K562 (cell line): ENCODE data around the gene TSKS. TPM values are rescaled to one million over a fixed set of nuclear protein-coding genes. Genes with fewer than 3 reads are reported as not detected.
A peak's percentile ranks its signal among the peaks of the same experiment; 100 is the strongest.

Experiments used
- ATAC-seq: fragments of 200-7000 bp; cut with Tn5 transposase; 3 replicates; pipeline ENCODE4 v1.9.1; 2020; ENCODE audit warnings: moderate library complexity
- BruUV-seq: library from RNA; stranded (reverse); fragments of 400-500 nt; replicated peaks from 2 replicates; lab custom pipeline; 2021; lab: Mats Ljungman, UMichigan
- CTCF ChIA-PET: fragments of 300-600 bp; formaldehyde crosslinking; extraction: SDS; loops from one replicate; lab custom pipeline; 2021; ENCODE audit warnings: low intra/inter-chr PET ratio; lab: Yijun Ruan, JAX
- POLR2A ChIA-PET: fragments of 300-600, 350-650 bp; sonication (Branson Sonifier 250); formaldehyde crosslinking; extraction: SDS; loops from one replicate; lab custom pipeline; 2021; ENCODE audit warnings: antibody characterized with exemption, inconsistent platforms; lab: Yijun Ruan, JAX
- DNase-seq, 4 experiments: peaks; one replicate each; pipeline versions ENCODE4 v3.0.0 to v3.0.0-alpha.2; 2011 to 2018; ENCODE audit warnings: low spot score in 3 of 4, mixed read lengths in 3 of 4; ENCODE audit errors: extremely low read depth in 1 of 4
- FAIRE-seq: peaks from 2 replicates; lab custom pipeline; 2011; peaks lifted over from hg19 to GRCh38; lab: Jason Lieb, UNC
- H2AFZ ChIP-seq: 2 replicates; pipeline ENCODE4 v1.6.0; 2011; ENCODE audit warnings: low read depth, low read length, control low read depth, inconsistent platforms
- H3K27ac ChIP-seq: fragments of 200-600 bp; 3 replicates; pipeline ENCODE4 v1.8.0; 2011; ENCODE audit warnings: low read depth, mild to moderate bottlenecking, control low read depth, inconsistent platforms, low read length, moderate library complexity, mixed read lengths; ENCODE audit errors: extremely low read depth
- H3K27me3 ChIP-seq, 2 experiments: fragments of 300-600 bp in 1 of 2; 2 replicates in 1 of 2; 3 replicates in 1 of 2; pipeline versions ENCODE4 v1.6.0 to v1.8.0; 2011; ENCODE audit warnings: inconsistent platforms in 2 of 2, low read length in 2 of 2, mild to moderate bottlenecking in 1 of 2, mixed read lengths in 1 of 2, moderate library complexity in 1 of 2; ENCODE audit not compliant: control insufficient read depth in 2 of 2, insufficient read depth in 2 of 2
- H3K36me3 ChIP-seq: fragments of 300-600 bp; 3 replicates; pipeline ENCODE4 v1.8.0; 2011; ENCODE audit warnings: mild to moderate bottlenecking, low read length, inconsistent platforms; ENCODE audit not compliant: control insufficient read depth, insufficient read depth
- H3K4me1 ChIP-seq, 2 experiments: fragments of 200-600 bp in 1 of 2; replicated peaks in 1 of 2; 2 replicates in 1 of 2; 3 replicates in 1 of 2; pipeline versions ENCODE4 v1.5.1 to v1.8.0; 2011; ENCODE audit warnings: inconsistent platforms in 2 of 2, low read length in 2 of 2, mild to moderate bottlenecking in 1 of 2, mixed read lengths in 1 of 2, moderate library complexity in 1 of 2; ENCODE audit not compliant: control insufficient read depth in 2 of 2, insufficient read depth in 2 of 2
- H3K4me2 ChIP-seq: 2 replicates; pipeline ENCODE4 v1.6.1; 2011; ENCODE audit warnings: low read length, control low read depth, inconsistent platforms, mixed read lengths; ENCODE audit not compliant: insufficient read depth
- H3K4me3 ChIP-seq: fragments of 200-600 bp; sonication (generic), shearing (Covaris generic); 2 replicates; pipeline ENCODE4 v1.5.1; 2016; ENCODE audit warnings: control low read depth, inconsistent platforms
- H3K79me2 ChIP-seq: fragments of 200-600 bp; 3 replicates; pipeline ENCODE4 v1.8.0; 2011; ENCODE audit warnings: low read length, inconsistent platforms; ENCODE audit not compliant: control insufficient read depth, insufficient read depth
- H3K9ac ChIP-seq, 2 experiments: 2 replicates each; pipeline versions ENCODE4 v1.6.0 to v1.6.1; 2011; ENCODE audit warnings: low read depth in 2 of 2, low read length in 2 of 2, control low read depth in 1 of 2, inconsistent platforms in 1 of 2, mild to moderate bottlenecking in 1 of 2, mixed read lengths in 1 of 2; ENCODE audit not compliant: insufficient read depth in 1 of 2
- H3K9me1 ChIP-seq: one replicate; pipeline ENCODE4 v1.6.0; 2011; ENCODE audit warnings: inconsistent platforms, mild to moderate bottlenecking, low read length, moderate library complexity; ENCODE audit not compliant: control insufficient read depth, insufficient read depth
- H3K9me3 ChIP-seq: replicated peaks from 2 replicates; pipeline ENCODE4 v1.5.1; 2011; ENCODE audit warnings: low read depth, low read length, inconsistent platforms; ENCODE audit not compliant: control insufficient read depth, insufficient read depth
- H4K20me1 ChIP-seq: replicated peaks from 2 replicates; pipeline ENCODE4 v1.6.1; 2011; ENCODE audit warnings: low read length, inconsistent platforms, mixed read lengths; ENCODE audit not compliant: control insufficient read depth, insufficient read depth
- MAFF ChIP-seq: IDR thresholded peaks from 2 replicates; pipeline ENCODE4 v1.6.1; 2012; ENCODE audit warnings: low read length, improper control_type of control experiment
- MEF2A ChIP-seq: IDR thresholded peaks from 2 replicates; pipeline ENCODE4 v1.6.1; 2011; ENCODE audit warnings: low read depth, mild to moderate bottlenecking, low read length, moderate library complexity; ENCODE audit not compliant: control insufficient read depth
- NCOR1 ChIP-seq: fragments of 450-650 bp; IDR thresholded peaks from 2 replicates; pipeline ENCODE4 v1.6.1; 2016; ENCODE audit warnings: mild to moderate bottlenecking, moderate library complexity
- NFE2 ChIP-seq: IDR thresholded peaks from 2 replicates; pipeline ENCODE4 v1.6.1; 2014; ENCODE audit warnings: antibody characterized with exemption, low read depth
- NONO ChIP-seq, 2 experiments: fragments of 200-400 bp in 1 of 2; fragments of 450-650 bp in 1 of 2; formaldehyde crosslinking in 1 of 2; IDR thresholded peaks; 2 replicates each; pipeline ENCODE4 v1.6.1; 2017; ENCODE audit warnings: low read depth in 2 of 2, mild to moderate bottlenecking in 2 of 2, moderate library complexity in 2 of 2, low read length in 1 of 2
- SMARCB1 ChIP-seq: IDR thresholded peaks from 2 replicates; pipeline ENCODE4 v1.6.1; 2011; ENCODE audit warnings: improper control_type of control experiment, low read depth; ENCODE audit not compliant: insufficient read length
- TOE1 ChIP-seq, 2 experiments: fragments of 450-650 bp in 1 of 2; sonication (generic) in 1 of 2; formaldehyde crosslinking in 1 of 2; IDR thresholded peaks; 2 replicates each; pipeline versions ENCODE4 v1.7.1 to v1.8.0; 2016 to 2022; ENCODE audit warnings: borderline replicate concordance in 2 of 2, mild to moderate bottlenecking in 2 of 2, antibody characterized with exemption in 1 of 2, inconsistent platforms in 1 of 2, low read depth in 1 of 2, missing genetic modification reagents in 1 of 2, moderate library complexity in 1 of 2
- ZEB2 ChIP-seq: fragments of 450-650 bp; IDR thresholded peaks from 2 replicates; pipeline ENCODE4 v1.6.1; 2016
- ZNF77 ChIP-seq: fragments of 250-450 bp; sonication (Bioruptor Pico); IDR thresholded peaks from 2 replicates; pipeline ENCODE4 v1.5.0; 2020
- WGBS: fragments of 100-300 bp; shearing (Covaris generic); methylation state at CpG from one replicate; pipeline ENCODE4 v1.1.6; 2016; ENCODE audit warnings: low coverage, mixed read lengths; ENCODE audit not compliant: insufficient coverage; ENCODE audit errors: missing lambda C conversion rate; 5-methylcytosine and 5-hydroxymethylcytosine counted together
- in situ Hi-C: fragments of 300-500 bp; cut with MboI; formaldehyde crosslinking; loops from 4 replicates; pipeline ENCODE4 v1.15.0; 2018; ENCODE audit warnings: inconsistent platforms, mixed read lengths
- intact Hi-C: fragments of 100-400 bp; cut with micrococcal nuclease; formaldehyde crosslinking; loops from 2 replicates; pipeline ENCODE4 v1.14.2; 2022
- polyA plus RNA-seq, 8 experiments: library from polyadenylated mRNA; depleted of rRNA in 4 of 8; stranded (reverse) in 5 of 8; unstranded in 3 of 8; fragments of >200 nt; fragmentation: Nextera tagmentation in 2 of 8; fragmentation: Illumina TruSeq in 1 of 8; extraction: Ambion mirVana in 2 of 8; extraction: Trizol in 1 of 8; gene quantifications; 2 replicates each; pipeline versions ENCODE4 v1.2.1 to v1.2.3, GENCODE V29; 2011 to 2014; ENCODE audit warnings: inconsistent platforms in 1 of 8, missing spikeins in 1 of 8
- total RNA-seq, 7 experiments: library from RNA; depleted of rRNA in 6 of 7; stranded (reverse); fragments of >200 nt in 6 of 7; fragmentation: Illumina TruSeq in 2 of 7; extraction: Trizol in 2 of 7; gene quantifications; 2 replicates each; pipeline versions ENCODE4 v1.2.1 to v1.2.3, GENCODE V29; 2011 to 2021; ENCODE audit warnings: low replicate concordance in 1 of 7
- TF ChIP-seq, protein P1 (sequence below), 2 experiments: IDR thresholded peaks; 2 replicates each; pipeline ENCODE4 v1.6.1; 2011; ENCODE audit warnings: borderline replicate concordance in 1 of 2, control low read depth in 1 of 2, low read depth in 1 of 2, low read length in 1 of 2, mild to moderate bottlenecking in 1 of 2, mixed read lengths in 1 of 2, moderate library complexity in 1 of 2; ENCODE audit not compliant: insufficient read depth in 1 of 2, insufficient read length in 1 of 2, poor library complexity in 1 of 2, severe bottlenecking in 1 of 2; ENCODE audit errors: extremely low read depth in 1 of 2

Gene TSKS
- total and polyA plus RNA-seq, 9 of the 15 experiments (the other 6 are each of a cell fraction or from before 2014, with no cell fraction given), result 0.14 to 4.5 (median 0.80) TPM

DNA sequence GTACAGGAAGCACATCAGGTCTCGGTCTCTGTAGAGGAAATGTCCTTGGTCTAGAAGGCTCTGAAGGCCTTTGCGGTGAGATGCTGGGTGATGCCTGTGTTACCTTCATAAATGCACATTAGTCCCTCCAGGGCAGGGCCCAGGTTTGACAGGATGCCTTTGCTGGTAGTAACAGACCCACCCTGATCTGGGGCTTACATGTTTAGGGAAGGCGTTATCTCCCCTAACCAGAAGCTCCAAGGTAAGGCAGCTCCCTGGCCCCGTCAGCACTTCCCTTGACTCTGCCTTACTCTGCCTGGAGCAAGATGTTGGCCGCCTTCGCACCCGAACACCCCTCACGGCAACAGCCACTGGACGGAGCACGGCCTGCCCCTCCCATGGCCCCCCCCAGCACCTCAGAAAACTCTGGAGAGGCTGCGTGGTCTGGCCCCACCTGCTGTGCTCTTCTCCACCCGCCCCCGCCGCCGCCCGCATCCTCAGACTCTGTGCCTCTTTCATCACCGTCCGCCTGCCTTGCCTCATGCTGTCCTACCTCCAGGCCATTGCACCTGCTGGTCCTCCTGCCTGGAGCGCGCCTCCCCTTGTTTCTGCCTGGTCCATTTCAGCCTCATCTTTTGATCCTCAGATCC is 12.8 kb upstream of the TSKS start:
- WGBS, result 14% methylated on average over 14 of the region's 20 CpGs
- ChIA-PET CTCF (interaction anchor here (0.5 kb wide), 1 partner anchor 866 kb away, joined by 3 read pairs; no protein-coding TSS in a partner anchor), POLR2A (interaction anchor here (0.8 to 1.4 kb wide), 3 partner anchors 9 to 58 kb away, joined by 3 to 6 read pairs (median 3); partner anchors contain the start of gene AP2A1)
- DNase-seq (peak; percentile 87 to 95 (median 90)), ATAC-seq (peak; percentile 91), FAIRE-seq (peak; percentile 99)
- H3K4me3 ChIP-seq, result no peak overlapping the region
- H2AFZ ChIP-seq, result no peak overlapping the region
- H4K20me1 ChIP-seq, result peaks cover 5% of the 10 kb centered on the region; the same call in 1 of the 2 replicates
- H3K27ac ChIP-seq, result peak overlapping the region; percentile 69
- no peaks in the 10 kb centered on the region for H3K9me3 ChIP-seq
- H3K36me3 ChIP-seq, result peaks cover 52% of the 10 kb centered on the region; the same call in 2 of the 3 replicates
- peaks cover 2% of the 10 kb centered on the region for H3K9me1 ChIP-seq
- no TSS peak for BruUV-seq
- peaks cover 39 to 65% of the 10 kb centered on the region in 2 experiments for H3K4me1 ChIP-seq
- intact Hi-C loops (loop anchor here (2.0 kb wide), 1 partner anchor 29 kb away; no protein-coding TSS in a partner anchor), in situ Hi-C loops (no loop called here)
- no peaks in the 10 kb centered on the region for H3K27me3 ChIP-seq
- H3K4me2 ChIP-seq, result peak overlapping the region; percentile 68
- peaks cover 80% of the 10 kb centered on the region for H3K79me2 ChIP-seq
- peak overlapping the region; percentile 32 to 84 for H3K9ac ChIP-seq
- TF ChIP-seq NONO (IDR thresholded peaks at IDR 0.05; ENCODE audit: low read depth in 2 of 2, low read length in 1 of 2), result peak in 1 of 2 experiments; percentile 54; a peak in 1 of 4 replicates
- TF ChIP-seq NFE2, result peak; percentile 59
- peak; percentile 80 for TF ChIP-seq NCOR1
- TF ChIP-seq MAFF, result no peak
- TF ChIP-seq MEF2A, result no peak
- TF ChIP-seq, protein P1, sequence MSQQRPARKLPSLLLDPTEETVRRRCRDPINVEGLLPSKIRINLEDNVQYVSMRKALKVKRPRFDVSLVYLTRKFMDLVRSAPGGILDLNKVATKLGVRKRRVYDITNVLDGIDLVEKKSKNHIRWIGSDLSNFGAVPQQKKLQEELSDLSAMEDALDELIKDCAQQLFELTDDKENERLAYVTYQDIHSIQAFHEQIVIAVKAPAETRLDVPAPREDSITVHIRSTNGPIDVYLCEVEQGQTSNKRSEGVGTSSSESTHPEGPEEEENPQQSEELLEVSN (IDR thresholded peaks at IDR 0.05; ENCODE audit: borderline replicate concordance in 1 of 2, extremely low read depth in 1 of 2, insufficient read depth in 1 of 2, insufficient read length in 1 of 2, low read depth in 1 of 2, low read length in 1 of 2, poor library complexity in 1 of 2, severe bottlenecking in 1 of 2), result peak; percentile 55 to 57
- TF ChIP-seq TOE1 (IDR thresholded peaks at IDR 0.05; ENCODE audit: borderline replicate concordance), result peak; percentile 39; the same call in 1 of the 2 replicates
- no peak for TF ChIP-seq TOE1 (CRISPR knock-in tag; IDR thresholded peaks at IDR 0.05; ENCODE audit: borderline replicate concordance, low read depth)
- TF ChIP-seq ZNF77 (CRISPR knock-in tag), result no peak
- TF ChIP-seq SMARCB1, result peak; percentile 23
- TF ChIP-seq ZEB2, result peak; percentile 93
